GM12878 (cell line): ENCODE results near the gene OSER1. TPM values are rescaled to one million over a fixed set of nuclear protein-coding genes. Genes with fewer than 3 reads are reported as not detected.
A peak's percentile ranks its signal among the peaks of the same experiment; 100 is the strongest.
"Not testable (repeated sequence)": the region's sequence is repeated elsewhere in the genome, so short reads cannot be mapped to it uniquely, and the experiment has no call there.

Experiments used
- ATAC-seq: fragments of 200-7000 bp; cut with Tn5 transposase; 3 replicates; pipeline ENCODE4 v1.9.1; 2020; ENCODE audit warnings: mild to moderate bottlenecking, moderate library complexity
- BruUV-seq: library from RNA; stranded (reverse); fragments of 400-500 nt; replicated peaks from 2 replicates; lab custom pipeline; 2021; lab: Mats Ljungman, UMichigan
- CTCF ChIA-PET: fragments of 300-600 bp; sonication (Branson Sonifier 250); formaldehyde crosslinking; extraction: SDS; loops from one replicate; lab custom pipeline; 2021; ENCODE audit warnings: inconsistent platforms; lab: Yijun Ruan, JAX
- POLR2A ChIA-PET: fragments of 350-600 bp; formaldehyde crosslinking; extraction: SDS; loops from one replicate; lab custom pipeline; 2021; ENCODE audit warnings: inconsistent platforms; lab: Charles Lee
- RAD21 ChIA-PET: fragments of 300-600 bp; sonication (Branson Sonifier 250); formaldehyde crosslinking; loops from one replicate; lab custom pipeline; 2023; ENCODE audit warnings: antibody characterized with exemption; ENCODE audit not compliant: unreplicated experiment; lab: Charles Lee
- SMC1A ChIA-PET: fragments of 300-600 bp; sonication (Branson Sonifier 250); formaldehyde crosslinking; loops from one replicate; lab custom pipeline; 2023; ENCODE audit not compliant: unreplicated experiment, uncharacterized antibody; lab: Charles Lee
- DNase-seq: peaks from one replicate; pipeline ENCODE4 v3.0.0-alpha.2; 2011; ENCODE audit warnings: low read depth, low spot score
- FAIRE-seq: peaks from 3 replicates; lab custom pipeline; 2011; peaks lifted over from hg19 to GRCh38; lab: Jason Lieb, UNC
- H2AFZ ChIP-seq: 2 replicates; pipeline ENCODE4 v1.6.0; 2011; ENCODE audit warnings: low read depth, low read length, control low read depth; ENCODE audit not compliant: control insufficient read depth
- H3K27ac ChIP-seq: 2 replicates; pipeline ENCODE4 v1.5.1; 2011; ENCODE audit warnings: control low read depth; ENCODE audit not compliant: control insufficient read depth, insufficient read depth
- H3K27me3 ChIP-seq, 2 experiments: replicated peaks in 1 of 2; 2 replicates each; pipeline versions ENCODE4 v1.6.0 to v1.6.1; 2011; ENCODE audit warnings: low read length in 1 of 2; ENCODE audit not compliant: control insufficient read depth in 2 of 2, insufficient read depth in 2 of 2
- H3K36me3 ChIP-seq, 2 experiments: 2 replicates each; pipeline ENCODE4 v1.5.1; 2011; ENCODE audit warnings: low read length in 1 of 2; ENCODE audit not compliant: control insufficient read depth in 2 of 2, insufficient read depth in 2 of 2
- H3K4me1 ChIP-seq: 2 replicates; pipeline ENCODE4 v1.6.1; 2011; ENCODE audit warnings: mild to moderate bottlenecking, low read length, moderate library complexity, mixed read lengths; ENCODE audit not compliant: control insufficient read depth, insufficient read depth
- H3K4me2 ChIP-seq: 2 replicates; pipeline ENCODE4 v1.6.0; 2011; ENCODE audit warnings: control low read depth; ENCODE audit not compliant: control insufficient read depth, insufficient read depth
- H3K4me3 ChIP-seq: fragments of 200-600 bp; sonication (generic); 2 replicates; pipeline ENCODE4 v1.5.1; 2016
- H3K79me2 ChIP-seq: 2 replicates; pipeline ENCODE4 v1.6.0; 2011; ENCODE audit warnings: low read length; ENCODE audit not compliant: control insufficient read depth, insufficient read depth
- H3K9ac ChIP-seq: 2 replicates; pipeline ENCODE4 v1.8.0; 2011; ENCODE audit warnings: low read length, control low read depth, mixed read lengths; ENCODE audit not compliant: control insufficient read depth, insufficient read depth
- H3K9me3 ChIP-seq: replicated peaks from 3 replicates; pipeline ENCODE4 v1.5.1; 2011; ENCODE audit warnings: mild to moderate bottlenecking, low read length; ENCODE audit not compliant: control insufficient read depth, insufficient read depth
- H4K20me1 ChIP-seq: 2 replicates; pipeline ENCODE4 v1.6.0; 2011; ENCODE audit not compliant: control insufficient read depth, insufficient read depth
- FOXK2 ChIP-seq: fragments of 450-650 bp; IDR thresholded peaks from 2 replicates; pipeline ENCODE4 v1.6.1; 2017; ENCODE audit warnings: mild to moderate bottlenecking, moderate library complexity
- ZNF24 ChIP-seq: fragments of 450-650 bp; IDR thresholded peaks from 2 replicates; pipeline ENCODE4 v1.6.1; 2017; ENCODE audit warnings: antibody characterized with exemption, mild to moderate bottlenecking
- WGBS: methylation state at CpG from one replicate; pipeline ENCODE4 v1.1.6; 2016; ENCODE audit warnings: low lambda C conversion rate; ENCODE audit not compliant: insufficient replicate concordance, insufficient coverage; ENCODE audit errors: missing lambda C conversion rate; 5-methylcytosine and 5-hydroxymethylcytosine counted together
- in situ Hi-C: fragments of 300-500 bp; cut with MboI; formaldehyde crosslinking; loops from 9 replicates; pipeline ENCODE4 v1.14.3; 2018; ENCODE audit warnings: mixed read lengths
- intact Hi-C: fragments of 100-400 bp; cut with micrococcal nuclease; formaldehyde crosslinking; loops from one replicate; pipeline ENCODE4 v1.14.2; 2022; ENCODE audit not compliant: unreplicated experiment
- polyA plus RNA-seq, 11 experiments: library from polyadenylated mRNA; depleted of rRNA in 4 of 11; unstranded in 6 of 11; stranded (reverse) in 5 of 11; fragments of >200 nt; fragmentation: Nextera tagmentation in 4 of 11; fragmentation: Illumina TruSeq in 1 of 11; extraction: Ambion mirVana in 4 of 11; extraction: Trizol in 1 of 11; gene quantifications; 1 replicate in 1 of 11; 2 replicates in 10 of 11; pipeline versions ENCODE4 v1.2.1 to v1.2.3, GENCODE V29; 2011 to 2016; ENCODE audit warnings: inconsistent platforms in 2 of 11, missing spikeins in 2 of 11, low read depth in 1 of 11
- total RNA-seq, 4 experiments: library from RNA; depleted of rRNA in 3 of 4; stranded (reverse); fragments of >200 nt in 3 of 4; fragmentation: Illumina TruSeq in 1 of 4; extraction: Trizol in 1 of 4; gene quantifications; 2 replicates each; pipeline versions ENCODE4 v1.2.1 to v1.2.3, GENCODE V29; 2013 to 2021

The OSER1 gene
- total and polyA plus RNA-seq, 10 of the 15 experiments (the other 5 are each of a cell fraction or from before 2014, with no cell fraction given) = 19.3 to 63.8 (median 28.4) TPM

- Histone ChIP-seq H3K4me3 (no peak overlapping the region), H3K9me3 (no peaks in the 10 kb centered on the region), H3K9ac (no peak overlapping the region), H3K27ac (no peak overlapping the region), H3K36me3 (peaks cover 5 to 11% of the 10 kb centered on the region in 2 experiments; a peak in 3 of 4 replicates), H2AFZ (no peak overlapping the region), H3K4me2 (no peak overlapping the region), H4K20me1 (no peaks in the 10 kb centered on the region), H3K27me3 (no peaks in the 10 kb centered on the region), H3K79me2 (no peaks in the 10 kb centered on the region), H3K4me1 (no peaks in the 10 kb centered on the region)
- ChIA-PET CTCF (interaction anchor here (3.4 to 6.6 kb wide), 2 partner anchors 76 to 77 kb away, joined by 22 to 196 read pairs; no protein-coding TSS in a partner anchor), SMC1A (no interaction called here), POLR2A (no interaction called here), RAD21 (interaction anchor here (1.1 kb wide), 1 partner anchor 444 kb away, joined by 3 read pairs; no protein-coding TSS in a partner anchor)
- BruUV-seq = no TSS peak
- peak; percentile 89 for TF ChIP-seq ZNF24
- TF ChIP-seq FOXK2 = no peak
- in situ Hi-C loops (loop anchor here (5.0 kb wide), 1 partner anchor 742 kb away; no protein-coding TSS in a partner anchor), intact Hi-C loops (no loop called here)
- DNase-seq (no peak), ATAC-seq (no peak), FAIRE-seq (no peak)
- whole genome bisulfite sequencing = 94% methylated on average over 2 of the region's 2 CpGs
These were observed 16.8 kb downstream of the OSER1 start for GRCh38 chr20:44193801-44194200.

- not testable (repeated sequence) for H3K9ac ChIP-seq, BruUV-seq, FAIRE-seq
These were observed 18.9 kb downstream of the OSER1 start for GRCh38 chr20:44191640-44192039.

More at GRCh38 chr20:44191640-44192039, 18.9 kb downstream of the OSER1 start:
- H4K20me1 ChIP-seq, H3K27me3 ChIP-seq, H3K9me3 ChIP-seq, ATAC-seq, H3K79me2 ChIP-seq, H3K36me3 ChIP-seq, DNase-seq, H3K27ac ChIP-seq, H3K4me1 ChIP-seq, H2AFZ ChIP-seq, H3K4me3 ChIP-seq, H3K4me2 ChIP-seq, intact Hi-C loops: not testable (repeated sequence)
- in situ Hi-C loops = loop anchor here (5.0 kb wide), 1 partner anchor 739 kb away; no protein-coding TSS in a partner anchor
- SMC1A ChIA-PET = interaction anchor here (2.2 to 4.3 kb wide), 2 partner anchors 74 to 742 kb away, joined by 7 to 51 read pairs; no protein-coding TSS in a partner anchor
- POLR2A ChIA-PET = interaction anchor here (0.6 kb wide), 1 partner anchor 586 kb away, joined by 6 read pairs; no protein-coding TSS in a partner anchor
- 53% methylated on average over 5 of the region's 5 CpGs for WGBS
- RAD21 ChIA-PET = interaction anchor here (3.0 kb wide), 1 partner anchor 72 kb away, joined by 16 read pairs; no protein-coding TSS in a partner anchor
- CTCF ChIA-PET = interaction anchor here (1.2 to 6.6 kb wide), 2 partner anchors 13 to 74 kb away, joined by 4 to 196 read pairs; no protein-coding TSS in a partner anchor
